Epithelial cell of prostate (primary cell): ENCODE measurements around the gene FCRL6.

ENCODE experiments used
- DNase-seq: peaks from one replicate; pipeline ENCODE4 v3.0.0-alpha.2; 2011; ENCODE audit warnings: low read depth, low spot score
- H3K27ac ChIP-seq: fragments of 450-650 bp; 2 replicates; pipeline ENCODE4 v1.5.1; 2017; ENCODE audit warnings: mild to moderate bottlenecking

Gene FCRL6, protein sequence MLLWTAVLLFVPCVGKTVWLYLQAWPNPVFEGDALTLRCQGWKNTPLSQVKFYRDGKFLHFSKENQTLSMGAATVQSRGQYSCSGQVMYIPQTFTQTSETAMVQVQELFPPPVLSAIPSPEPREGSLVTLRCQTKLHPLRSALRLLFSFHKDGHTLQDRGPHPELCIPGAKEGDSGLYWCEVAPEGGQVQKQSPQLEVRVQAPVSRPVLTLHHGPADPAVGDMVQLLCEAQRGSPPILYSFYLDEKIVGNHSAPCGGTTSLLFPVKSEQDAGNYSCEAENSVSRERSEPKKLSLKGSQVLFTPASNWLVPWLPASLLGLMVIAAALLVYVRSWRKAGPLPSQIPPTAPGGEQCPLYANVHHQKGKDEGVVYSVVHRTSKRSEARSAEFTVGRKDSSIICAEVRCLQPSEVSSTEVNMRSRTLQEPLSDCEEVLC

DNA sequence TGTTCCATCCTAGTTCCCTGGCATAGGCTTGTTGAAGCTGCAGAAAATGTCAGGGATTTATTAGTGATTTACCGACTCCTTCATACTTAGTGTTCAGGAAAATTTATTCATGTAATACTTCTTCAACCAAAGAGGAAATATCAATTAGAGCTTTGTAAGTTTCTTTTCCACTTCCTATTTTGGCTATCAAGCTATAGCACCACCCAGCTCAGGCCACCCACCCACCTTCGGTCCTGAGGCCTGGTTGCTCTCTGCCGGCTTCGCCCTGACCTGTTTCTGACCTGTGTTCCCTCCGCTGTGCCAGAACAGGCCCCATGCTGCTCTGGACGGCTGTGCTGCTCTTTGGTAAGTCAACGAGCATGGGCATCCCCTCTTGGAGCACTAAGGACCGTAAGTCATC, at the start of gene FCRL6:
Gene FCRL6, plus strand, starts transcription at position 250 of the 400 bp plus-strand sequence. Its CDS starts 65 bp downstream, at position 315.
- no peak for DNase-seq

DNA sequence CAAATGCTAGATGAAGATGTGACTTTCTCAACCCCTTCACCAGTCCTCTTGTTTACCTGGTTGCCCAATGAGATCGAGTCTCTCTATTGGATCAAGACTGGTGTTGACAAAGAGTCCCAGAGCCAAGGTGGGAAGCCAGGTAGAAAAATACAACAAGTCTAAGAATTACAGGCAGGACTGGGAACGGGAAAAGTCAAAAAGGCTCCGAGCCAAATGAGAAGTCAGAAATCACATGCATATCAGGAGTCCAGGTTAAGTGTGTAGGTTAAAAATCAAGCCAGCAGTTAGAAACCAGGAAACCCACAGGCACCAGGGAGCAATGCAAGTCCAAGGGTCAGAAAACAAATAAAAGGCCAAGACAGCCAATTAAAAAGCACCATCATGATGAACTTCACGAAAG, 48.8 kb upstream of the FCRL6 start:
- H3K27ac ChIP-seq, result no peak overlapping the region
- no peak for DNase-seq

More for the DNA sequence above, at the start of gene FCRL6:
- no peak within 1 kb of the TSS for H3K27ac ChIP-seq

DNA sequence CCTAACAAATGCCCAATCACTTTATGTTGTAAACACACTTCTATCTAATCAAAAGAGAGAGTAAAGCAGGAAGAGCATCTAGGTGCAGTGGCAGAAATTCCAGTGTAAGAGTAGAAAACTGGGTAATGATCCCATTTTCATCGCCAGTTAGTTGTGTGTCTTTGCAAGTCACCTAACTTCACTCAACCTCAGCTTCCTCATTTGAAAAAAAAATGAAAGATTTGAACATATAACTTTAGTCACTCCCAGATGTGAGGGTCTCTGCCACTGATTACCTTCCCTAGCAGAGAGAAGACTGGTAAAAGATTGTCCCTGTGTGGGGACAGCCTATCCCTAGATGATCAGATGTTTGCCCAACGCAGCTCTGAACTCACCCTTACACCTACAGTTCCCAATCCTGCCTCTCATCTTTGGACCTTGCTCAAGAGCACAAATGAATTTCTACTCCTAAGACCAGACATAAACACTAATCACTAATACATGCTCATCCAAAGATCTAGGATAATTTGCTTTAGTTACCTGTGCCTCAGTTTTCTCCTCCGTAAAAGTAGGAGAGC, 46.6 kb upstream of the FCRL6 start:
- H3K27ac ChIP-seq, result no peak overlapping the region
- no peak for DNase-seq

DNA sequence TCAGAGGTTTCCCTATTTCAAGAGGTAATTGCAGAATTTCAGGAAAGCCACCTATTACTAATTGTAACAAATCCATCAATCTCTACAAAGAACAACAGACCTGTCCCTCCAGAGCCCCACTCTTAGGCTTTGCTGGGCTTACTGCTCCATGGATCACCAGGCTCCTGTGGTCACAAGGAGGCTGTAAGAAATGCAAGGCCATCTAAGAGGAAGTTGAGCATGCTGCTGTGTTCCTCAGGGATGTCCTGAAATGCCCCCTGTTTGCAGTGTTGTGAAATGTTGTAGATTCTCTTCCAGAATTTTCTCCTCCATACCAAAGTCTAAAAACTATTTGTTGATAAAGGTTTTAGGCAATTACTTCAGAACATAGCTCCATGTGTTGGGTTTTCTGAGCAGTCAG, 45.8 kb upstream of the FCRL6 start:
- H3K27ac ChIP-seq, result no peak overlapping the region
- no peak for DNase-seq

DNA sequence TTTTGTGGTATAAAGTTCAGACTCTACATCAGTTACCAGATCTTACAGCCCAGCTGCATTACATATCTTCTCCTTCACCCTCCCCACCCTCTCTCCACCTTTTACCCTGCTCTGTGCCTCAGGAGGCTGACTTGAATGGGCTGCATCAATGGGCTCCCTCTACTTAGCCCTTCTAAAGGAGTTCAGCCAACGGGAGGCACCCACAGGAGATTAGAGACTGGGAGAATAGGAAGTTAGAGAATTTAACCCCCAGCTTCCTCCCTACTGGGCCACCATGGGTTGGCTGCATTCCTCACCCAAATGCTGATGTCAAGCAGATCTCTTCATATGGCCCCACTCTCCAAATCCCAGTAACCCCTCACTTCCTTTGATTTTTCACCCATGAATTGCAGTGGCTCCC, 38.5 kb upstream of the FCRL6 start:
- DNase-seq, result no peak
- no peak overlapping the region for H3K27ac ChIP-seq

DNA sequence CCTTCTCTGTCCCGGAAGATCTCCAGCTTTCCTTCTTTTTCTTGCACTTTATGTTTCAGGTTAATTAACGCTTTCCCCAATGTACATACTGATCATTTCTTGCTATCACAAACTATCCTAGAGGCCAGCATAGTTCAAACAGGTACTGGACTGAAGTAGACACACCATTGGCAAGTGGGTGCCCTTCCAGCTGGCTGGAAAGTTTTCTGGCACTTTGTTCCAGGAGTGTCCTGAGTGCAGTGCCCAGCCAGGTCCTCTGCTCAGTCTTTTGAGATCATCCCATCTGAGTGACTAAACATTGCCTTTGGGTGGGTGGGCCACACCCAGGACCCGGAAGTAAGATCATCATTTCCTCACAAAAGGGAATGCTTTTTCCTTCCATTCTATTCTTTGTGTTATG, 36.4 kb upstream of the FCRL6 start:
- DNase-seq, result no peak
- no peak overlapping the region for H3K27ac ChIP-seq

DNA sequence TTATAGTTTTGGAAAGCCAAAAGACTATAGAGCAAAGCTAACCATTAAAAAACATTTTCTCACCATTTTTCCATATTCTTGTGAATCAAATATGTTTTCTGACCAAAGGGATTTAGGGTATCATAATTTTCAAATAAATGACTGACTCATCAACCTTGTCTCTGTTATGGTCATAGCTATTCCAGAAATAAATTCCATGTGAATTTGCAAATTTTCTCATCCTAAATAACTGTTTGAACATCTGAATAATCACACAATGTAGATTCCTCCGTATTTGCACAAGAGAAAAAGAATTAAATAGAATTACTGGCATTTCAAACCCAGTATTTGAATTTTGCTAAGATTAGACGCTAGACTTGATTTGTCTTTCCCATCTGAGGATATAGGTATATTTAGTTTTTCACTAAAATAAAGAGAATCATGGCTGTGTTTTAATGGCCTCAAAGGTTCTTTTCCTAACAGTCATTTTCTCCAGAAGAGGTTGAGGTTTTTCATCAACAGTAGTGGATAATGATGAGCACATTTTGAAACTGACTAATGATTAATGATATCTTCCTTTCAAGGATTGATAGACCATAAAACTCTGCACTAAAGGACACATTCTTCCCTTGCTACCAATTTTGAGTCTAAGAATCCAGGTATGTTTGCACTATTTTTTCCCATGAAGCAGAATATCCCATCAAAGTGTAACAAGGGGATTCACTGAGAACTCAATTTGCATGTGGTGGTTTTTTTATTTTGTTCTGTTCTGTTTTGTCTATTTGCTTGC, 30.8 kb upstream of the FCRL6 start:
- no peak for DNase-seq
- no peak overlapping the region for H3K27ac ChIP-seq

DNA sequence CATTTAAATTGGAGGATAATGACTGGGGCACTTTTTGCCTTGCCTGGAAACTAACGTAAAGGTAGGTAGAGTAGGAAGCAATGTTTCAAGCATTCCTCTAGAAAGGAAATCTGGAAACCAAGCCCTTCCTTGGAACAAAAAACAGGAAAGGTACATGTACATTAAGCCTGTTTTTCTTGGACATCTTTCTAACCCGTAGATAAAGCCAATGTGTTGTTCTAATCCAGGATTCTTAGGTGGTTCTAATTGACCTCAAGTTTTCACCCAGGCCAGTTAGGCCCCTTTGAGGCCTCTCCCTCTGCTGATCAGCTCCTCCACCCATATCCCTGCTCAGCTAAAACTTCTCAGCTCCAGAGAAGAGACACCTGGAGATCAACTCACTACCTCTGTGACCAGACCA, 27.7 kb upstream of the FCRL6 start:
- no peak overlapping the region for H3K27ac ChIP-seq
- DNase-seq, result no peak

DNA sequence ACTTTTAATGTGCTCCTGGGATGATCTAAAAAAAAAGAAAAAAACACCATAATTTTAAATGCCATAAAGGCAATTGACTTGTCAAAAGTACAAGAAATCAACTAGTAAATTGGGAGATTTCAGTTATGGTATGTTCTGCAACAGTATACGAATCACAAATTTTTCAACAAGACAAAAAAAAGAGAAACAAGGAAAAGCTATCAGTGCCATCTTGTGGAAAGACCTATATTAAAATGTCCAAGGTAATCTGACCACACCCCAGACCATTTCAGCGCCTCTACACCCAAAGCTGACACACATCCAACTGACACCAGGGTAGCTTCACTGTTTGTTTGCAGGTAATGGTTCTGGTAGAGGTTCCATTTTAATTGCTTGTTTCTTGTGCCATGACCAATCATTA, 26.4 kb upstream of the FCRL6 start:
- no peak overlapping the region for H3K27ac ChIP-seq
- no peak for DNase-seq

DNA sequence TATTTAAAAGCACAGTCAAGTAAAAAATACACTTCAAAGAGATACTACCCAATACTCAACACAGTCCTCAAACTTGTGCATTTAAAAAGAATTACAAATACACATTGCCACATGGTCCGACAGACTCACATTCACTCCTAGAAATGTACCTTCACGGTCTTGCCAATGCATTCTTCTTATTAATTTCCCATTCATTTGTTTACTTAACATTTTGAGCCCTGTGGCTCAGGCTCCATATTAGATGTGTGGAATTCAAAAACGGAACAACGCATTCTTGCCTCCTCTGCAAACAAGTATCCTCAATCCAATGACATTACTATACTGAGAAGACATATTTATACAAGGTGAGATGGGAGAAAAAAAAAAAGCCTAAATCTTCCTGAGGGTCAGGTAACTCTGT, 23.9 kb upstream of the FCRL6 start:
- no peak overlapping the region for H3K27ac ChIP-seq
- DNase-seq, result no peak

DNA sequence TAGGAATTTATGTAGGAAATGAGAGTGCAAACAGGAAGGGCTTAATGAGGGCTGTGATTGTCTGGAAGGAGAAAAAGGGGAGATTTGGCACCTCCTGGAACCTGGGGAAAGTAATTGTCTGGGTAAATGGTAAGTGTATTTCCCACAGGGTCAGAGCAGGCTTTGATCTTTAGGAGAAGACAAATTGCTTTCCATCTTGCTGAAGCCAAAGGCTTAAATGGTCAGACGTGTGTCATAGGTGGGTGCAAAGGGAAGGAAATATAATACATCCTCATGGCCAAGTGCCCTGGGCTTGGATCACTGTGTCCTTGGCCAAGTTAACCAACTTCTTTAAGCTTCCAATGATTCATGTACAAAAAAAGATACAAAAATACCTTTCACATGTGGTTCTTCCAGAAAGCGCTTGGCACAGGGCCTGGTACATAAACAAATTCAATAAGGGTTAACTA, 22.7 kb upstream of the FCRL6 start:
- peak overlapping the region; percentile 20 for H3K27ac ChIP-seq
- DNase-seq, result peak; percentile 12

DNA sequence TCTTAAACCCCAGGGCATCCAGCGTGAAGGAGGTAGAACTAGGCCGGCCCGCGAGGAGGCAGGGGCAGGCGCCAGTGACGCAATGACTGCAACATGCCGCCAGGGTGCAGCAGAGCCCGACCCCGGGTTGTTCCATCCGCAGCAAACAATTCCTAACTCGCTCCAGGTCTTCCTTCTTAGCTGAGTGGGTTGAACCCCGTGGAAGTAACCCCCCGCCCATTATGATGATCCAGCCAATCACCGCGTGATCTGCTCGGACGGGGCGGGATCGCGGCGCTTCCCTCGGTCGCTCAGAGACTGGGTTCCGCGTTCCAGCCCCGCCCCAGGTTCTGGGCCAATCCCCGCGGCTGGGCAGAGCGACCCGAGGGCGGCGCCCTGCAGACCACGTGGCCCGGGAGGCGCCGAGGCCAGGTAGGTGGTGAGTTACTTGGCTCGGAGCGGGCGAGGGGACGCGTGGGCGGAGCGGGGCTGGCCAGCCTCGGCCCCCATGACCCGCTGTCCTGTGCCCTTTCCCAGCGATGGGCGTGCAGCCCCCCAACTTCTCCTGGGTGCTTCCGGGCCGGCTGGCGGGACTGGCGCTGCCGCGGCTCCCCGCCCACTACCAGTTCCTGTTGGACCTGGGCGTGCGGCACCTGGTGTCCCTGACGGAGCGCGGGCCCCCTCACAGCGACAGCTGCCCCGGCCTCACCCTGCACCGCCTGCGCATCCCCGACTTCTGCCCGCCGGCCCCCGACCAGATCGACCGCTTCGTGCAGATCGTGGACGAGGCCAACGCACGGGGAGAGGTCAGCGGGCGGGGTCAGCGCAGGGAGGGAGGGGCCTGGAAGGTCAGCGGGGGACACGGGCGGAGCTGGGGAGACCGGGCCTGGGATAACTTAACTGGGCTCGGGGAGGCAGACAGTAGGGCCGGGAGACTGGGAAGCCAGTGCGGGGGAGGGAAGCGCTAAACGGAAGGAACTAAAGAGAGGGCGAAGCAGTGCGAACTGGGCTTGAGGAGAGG, 21.3 kb upstream of the FCRL6 start, which contains the start of gene DUSP23:
Gene DUSP23, plus strand, starts transcription at position 380 of the 1,000 bp plus-strand sequence. Its CDS starts 139 bp downstream, at position 519.
- DNase-seq, result peak; percentile 90
- H3K27ac ChIP-seq, result peak within 1 kb of the TSS; percentile 31

DNA sequence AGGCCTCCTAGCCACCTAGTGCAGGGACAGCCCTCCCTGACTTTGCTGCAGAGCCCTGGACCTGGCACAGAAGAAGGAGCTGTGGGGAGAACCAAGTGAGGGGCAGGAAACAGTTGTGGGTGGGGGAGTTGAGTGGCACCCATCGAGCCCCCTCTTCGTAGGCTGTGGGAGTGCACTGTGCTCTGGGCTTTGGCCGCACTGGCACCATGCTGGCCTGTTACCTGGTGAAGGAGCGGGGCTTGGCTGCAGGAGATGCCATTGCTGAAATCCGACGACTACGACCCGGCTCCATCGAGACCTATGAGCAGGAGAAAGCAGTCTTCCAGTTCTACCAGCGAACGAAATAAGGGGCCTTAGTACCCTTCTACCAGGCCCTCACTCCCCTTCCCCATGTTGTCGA, 20.2 kb upstream of the FCRL6 start:
- no peak overlapping the region for H3K27ac ChIP-seq
- DNase-seq, result no peak

DNA sequence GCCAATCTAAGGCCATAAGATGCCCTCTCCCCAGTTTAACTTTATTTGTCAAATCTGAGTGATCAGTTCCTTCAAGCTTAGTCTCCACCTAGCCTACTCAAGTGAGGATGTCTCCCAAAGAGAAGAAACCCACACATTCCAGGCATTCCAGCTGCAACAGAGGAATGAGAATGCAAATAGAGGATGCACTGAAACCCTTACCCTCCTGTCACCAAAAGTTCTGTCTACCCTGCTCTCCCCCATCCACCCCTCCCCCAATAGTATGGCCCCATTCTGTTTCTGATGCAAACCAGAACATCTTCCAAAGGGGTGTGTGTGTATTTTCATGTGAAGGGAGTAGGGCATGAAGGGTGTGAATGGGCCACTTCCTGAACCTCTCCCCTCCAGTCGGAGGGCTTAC, 18.4 kb upstream of the FCRL6 start:
- H3K27ac ChIP-seq, result no peak overlapping the region
- no peak for DNase-seq

DNA sequence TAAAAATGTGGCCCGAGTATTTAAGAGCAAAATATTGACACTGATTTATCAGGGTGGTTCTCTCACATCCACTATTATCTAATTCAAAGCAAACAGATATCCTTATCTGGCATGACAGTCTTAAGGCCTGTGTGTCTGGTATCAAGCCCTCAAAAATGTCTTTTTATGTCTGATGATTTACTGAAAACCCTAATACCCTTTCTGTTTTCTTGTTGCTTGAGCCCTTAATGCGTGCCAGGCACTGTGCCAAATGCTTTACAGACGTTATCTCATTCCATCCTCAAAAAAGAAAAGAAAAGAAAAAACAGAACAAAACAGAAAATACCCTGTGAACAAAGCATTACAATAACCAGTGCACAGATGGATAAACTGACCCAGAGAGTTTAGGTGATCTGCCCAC, 15.7 kb upstream of the FCRL6 start:
- DNase-seq, result no peak
- H3K27ac ChIP-seq, result no peak overlapping the region

DNA sequence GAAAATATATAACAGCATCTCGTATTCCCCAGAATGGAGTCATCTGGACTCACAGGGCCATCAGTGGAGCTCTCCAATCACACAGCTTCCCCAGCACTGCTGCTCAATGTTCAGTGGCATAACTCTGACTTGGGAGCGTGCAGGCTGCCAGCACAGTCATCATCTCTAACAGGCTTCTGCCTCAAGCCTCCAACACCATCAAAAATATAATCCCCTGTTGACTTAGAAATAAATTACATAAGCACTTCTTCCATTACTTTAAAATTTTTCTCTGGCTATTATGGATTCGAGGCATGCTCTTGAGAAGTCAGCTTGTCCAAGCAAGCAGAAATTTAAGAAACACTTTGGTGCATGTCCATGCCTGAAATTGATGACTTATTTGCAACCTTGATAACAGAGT, 15.2 kb upstream of the FCRL6 start:
- H3K27ac ChIP-seq, result no peak overlapping the region

DNA sequence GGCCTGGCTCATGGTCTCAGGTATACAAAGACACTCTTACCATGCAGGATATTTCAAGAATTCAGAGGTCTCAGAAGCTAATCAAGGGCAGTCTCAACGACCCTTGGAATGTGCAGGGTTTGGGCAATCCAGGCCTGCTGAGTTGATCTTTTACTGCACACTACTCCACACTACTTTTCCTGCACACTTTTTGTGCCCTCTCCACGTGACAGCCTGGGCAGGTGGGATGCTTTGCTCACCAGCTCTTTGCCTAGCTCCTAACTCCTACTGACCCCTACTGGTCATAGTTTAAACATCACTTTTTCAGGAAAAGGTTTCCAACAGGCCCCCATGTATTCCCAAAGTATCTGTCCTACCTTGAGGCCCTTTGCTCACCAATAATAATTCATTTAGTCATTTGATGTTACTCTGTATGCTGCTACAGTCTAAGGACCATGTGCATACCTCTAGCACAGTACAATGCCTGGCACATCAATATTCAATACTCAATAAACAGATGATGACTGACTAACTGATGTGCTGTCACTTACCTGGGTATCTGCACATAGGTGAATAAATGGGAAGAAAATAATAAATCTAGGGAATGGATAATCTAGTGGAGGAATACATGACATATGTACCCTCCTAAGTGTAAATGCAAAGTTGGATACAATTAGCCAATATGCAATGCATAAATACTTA, 11.8 kb upstream of the FCRL6 start:
- no peak for DNase-seq
- H3K27ac ChIP-seq, result no peak overlapping the region

More for the DNA sequence above, 15.2 kb upstream of the FCRL6 start:
- DNase-seq, result peak; percentile 18

DNA sequence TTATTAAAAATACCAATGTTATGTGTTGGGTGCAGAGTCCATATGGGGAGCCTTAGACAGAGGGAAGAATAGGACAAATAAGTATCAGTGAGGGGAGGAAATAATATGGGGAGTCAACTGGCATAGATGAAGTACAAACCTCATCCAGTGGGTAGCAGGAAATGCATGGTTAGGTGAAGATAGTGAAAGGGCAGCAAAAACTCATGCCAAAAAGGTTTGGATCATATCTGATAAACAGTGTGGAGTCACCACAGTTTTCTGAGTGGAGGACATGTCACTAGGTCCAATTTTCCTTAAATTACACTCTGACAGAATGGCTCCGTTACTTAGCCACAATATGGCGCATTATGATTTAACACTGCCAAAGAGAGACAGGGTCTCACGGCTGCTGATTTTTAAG, 11.1 kb upstream of the FCRL6 start:
- DNase-seq, result no peak
- no peak overlapping the region for H3K27ac ChIP-seq

DNA sequence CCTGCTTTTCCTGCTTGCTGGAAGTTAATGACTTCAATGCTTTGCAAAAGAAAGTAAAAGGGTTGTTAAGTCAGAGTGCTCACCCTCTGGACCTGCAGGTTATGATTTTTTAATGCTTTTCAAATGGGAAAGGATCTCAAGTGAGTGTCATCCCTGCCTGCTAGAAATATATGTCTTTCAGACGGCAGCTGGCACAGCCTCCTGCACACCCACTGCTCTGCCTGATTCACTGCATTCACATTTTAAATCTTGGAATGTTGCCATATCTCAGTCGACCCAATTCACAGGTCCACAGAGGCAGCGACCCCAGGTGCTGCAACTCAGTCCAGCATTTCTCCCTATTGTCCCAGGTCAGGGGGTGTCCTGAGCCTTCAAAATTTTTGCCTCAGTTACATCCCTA, 10.7 kb upstream of the FCRL6 start:
- no peak overlapping the region for H3K27ac ChIP-seq
- DNase-seq, result no peak
